Adrenal gland (tissue), 5 donors: Measurements from ENCODE around the gene KCNJ15.

Source experiments
- CTCF ChIP-seq, 6 experiments: fragments of 450-650 bp in 4 of 6; fragments of 200-600 bp in 2 of 6; sonication (generic) in 1 of 6; IDR thresholded peaks; 1 replicate in 5 of 6; 2 replicates in 1 of 6; pipeline versions ENCODE4 v1.5.1 to v1.8.0; 2016 to 2021; ENCODE audit warnings: antibody characterized with exemption in 6 of 6, mild to moderate bottlenecking in 2 of 6, moderate library complexity in 1 of 6
- POLR2A ChIP-seq, 2 donors: fragments of 450-650 bp; IDR thresholded peaks; one replicate each; pipeline ENCODE4 v1.6.1; 2017; ENCODE audit warnings: antibody characterized with exemption in 2 of 2, mild to moderate bottlenecking in 2 of 2, moderate library complexity in 1 of 2
- donor health status: DM: no; HTN: no; CAD: no.

DNA sequence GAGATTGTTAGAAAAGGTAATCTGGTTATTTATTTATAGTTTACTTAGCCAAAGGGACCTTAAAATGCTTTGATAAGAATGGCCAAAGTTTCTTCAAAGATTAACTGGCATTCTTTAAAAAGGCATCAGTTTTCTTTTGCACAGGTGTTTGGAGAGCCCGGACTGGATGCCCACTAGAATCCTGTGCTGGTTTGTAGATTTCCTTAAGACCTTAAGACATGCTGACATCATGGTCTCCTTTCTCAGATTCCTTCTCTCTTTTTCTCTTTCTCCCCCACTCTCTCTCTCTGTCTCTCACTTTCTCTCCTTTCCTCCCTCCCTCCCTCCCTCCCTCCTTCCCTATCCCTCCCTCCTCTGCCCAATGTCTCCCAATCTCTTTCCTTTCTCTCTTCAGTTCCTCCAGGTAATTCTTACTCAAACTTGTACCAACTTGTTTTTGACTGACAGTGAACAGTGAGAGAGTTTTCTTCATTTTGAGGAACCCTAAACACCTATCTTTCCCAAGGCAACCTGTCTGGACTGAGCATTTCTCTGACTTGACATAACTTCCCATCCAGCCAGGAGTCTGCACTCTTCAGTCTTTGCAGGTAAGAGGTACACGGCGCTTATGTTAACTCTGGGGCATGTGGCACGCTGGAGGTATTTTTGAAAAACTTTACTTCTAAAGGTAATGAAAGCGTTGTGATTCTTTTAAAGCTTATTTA lies at the start of gene KCNJ15:
- TF ChIP-seq POLR2A (IDR thresholded peaks at IDR 0.05), result no peak
- no peak for TF ChIP-seq CTCF (IDR thresholded peaks at IDR 0.05)
